GM19035 (cell line): ENCODE results near the gene PCDH7.

Experiments used
- ATAC-seq: cut with Tn5 transposase; IDR thresholded peaks from one replicate; pipeline ENCODE4 v1.9.1; 2021; ENCODE audit not compliant: unreplicated experiment

The PCDH7 gene, protein sequence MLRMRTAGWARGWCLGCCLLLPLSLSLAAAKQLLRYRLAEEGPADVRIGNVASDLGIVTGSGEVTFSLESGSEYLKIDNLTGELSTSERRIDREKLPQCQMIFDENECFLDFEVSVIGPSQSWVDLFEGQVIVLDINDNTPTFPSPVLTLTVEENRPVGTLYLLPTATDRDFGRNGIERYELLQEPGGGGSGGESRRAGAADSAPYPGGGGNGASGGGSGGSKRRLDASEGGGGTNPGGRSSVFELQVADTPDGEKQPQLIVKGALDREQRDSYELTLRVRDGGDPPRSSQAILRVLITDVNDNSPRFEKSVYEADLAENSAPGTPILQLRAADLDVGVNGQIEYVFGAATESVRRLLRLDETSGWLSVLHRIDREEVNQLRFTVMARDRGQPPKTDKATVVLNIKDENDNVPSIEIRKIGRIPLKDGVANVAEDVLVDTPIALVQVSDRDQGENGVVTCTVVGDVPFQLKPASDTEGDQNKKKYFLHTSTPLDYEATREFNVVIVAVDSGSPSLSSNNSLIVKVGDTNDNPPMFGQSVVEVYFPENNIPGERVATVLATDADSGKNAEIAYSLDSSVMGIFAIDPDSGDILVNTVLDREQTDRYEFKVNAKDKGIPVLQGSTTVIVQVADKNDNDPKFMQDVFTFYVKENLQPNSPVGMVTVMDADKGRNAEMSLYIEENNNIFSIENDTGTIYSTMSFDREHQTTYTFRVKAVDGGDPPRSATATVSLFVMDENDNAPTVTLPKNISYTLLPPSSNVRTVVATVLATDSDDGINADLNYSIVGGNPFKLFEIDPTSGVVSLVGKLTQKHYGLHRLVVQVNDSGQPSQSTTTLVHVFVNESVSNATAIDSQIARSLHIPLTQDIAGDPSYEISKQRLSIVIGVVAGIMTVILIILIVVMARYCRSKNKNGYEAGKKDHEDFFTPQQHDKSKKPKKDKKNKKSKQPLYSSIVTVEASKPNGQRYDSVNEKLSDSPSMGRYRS (N-terminal part only)

DNA sequence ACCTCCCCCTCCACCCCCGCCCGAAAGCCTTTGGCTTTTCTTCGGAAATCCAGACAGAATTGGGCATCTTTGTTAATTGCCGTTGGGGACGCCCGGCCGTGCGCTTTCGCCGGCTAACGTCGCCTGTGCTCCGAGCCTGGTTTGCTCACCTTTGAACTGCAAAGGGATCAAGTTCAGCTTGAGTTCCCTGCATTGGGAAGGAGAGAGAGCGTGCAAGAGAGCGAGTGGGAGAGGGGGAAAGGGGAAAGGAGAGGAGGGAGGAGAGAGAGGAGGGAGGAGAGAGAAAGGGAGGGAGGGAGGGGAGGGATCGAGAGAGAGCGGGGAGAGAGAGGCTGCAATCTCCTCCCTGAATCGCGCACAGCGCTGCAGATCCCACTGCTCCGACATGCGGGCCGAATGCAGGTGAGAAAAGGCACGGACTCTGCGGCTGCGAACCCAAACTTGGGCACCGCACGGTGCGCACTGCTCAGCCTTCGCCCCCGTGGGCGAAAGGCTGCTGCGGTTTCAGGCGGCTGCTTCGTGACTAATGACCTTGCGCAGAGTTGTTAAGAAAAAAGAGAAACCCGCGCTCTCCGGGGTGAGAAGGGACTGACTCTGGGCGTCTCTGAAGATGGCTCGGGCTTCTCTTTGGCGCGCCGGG, at the start of gene PCDH7:
TSS of gene PCDH7 (plus strand) at position 349 of the 640 bp plus-strand sequence. CDS start 1,054 bp downstream, outside the sequence.
- ATAC-seq: no peak

DNA sequence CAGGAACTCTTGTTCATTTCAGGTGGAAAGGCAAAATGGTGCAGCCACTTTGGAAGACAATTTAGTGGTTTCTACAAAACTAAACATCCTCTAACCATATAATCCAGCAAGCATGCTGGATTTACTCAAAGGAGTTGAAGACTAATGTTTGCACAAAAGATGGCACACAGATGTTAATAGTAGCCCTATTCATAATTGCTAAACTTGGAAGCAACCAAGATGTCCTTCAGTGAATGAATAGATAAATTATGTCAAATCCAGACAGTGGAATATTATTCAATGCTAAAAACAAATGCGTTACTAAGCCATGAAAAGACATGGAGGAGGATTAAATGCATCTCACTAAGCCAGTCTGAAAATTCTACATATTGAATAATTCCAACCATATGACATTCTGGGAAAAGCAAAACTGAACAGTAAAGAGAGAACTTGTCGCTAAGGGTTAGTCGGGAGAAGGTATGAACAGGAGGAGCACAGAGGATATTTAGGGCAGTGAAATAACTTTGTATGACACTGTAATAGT, 48.2 kb upstream of the PCDH7 start:
- no peak for ATAC-seq

DNA sequence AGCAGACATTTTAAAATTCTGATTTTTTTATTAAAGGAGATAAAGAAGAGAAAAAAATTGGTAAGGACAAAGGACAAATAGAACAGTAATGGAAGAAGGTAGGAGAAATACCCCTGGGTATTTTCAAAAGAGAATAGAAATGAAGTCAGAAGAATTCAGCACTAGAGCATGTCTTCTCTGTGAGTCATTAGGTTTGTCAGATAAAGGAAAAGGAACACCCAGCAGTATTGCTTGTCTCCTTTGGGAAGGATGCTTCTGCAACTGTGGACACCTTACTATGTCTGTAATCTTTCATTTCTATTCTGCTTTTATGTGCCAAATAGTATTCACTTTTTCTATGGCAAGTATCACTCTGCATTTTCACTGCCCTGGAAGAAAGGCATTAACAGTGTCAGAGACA, 24.0 kb upstream of the PCDH7 start:
- ATAC-seq: no peak

DNA sequence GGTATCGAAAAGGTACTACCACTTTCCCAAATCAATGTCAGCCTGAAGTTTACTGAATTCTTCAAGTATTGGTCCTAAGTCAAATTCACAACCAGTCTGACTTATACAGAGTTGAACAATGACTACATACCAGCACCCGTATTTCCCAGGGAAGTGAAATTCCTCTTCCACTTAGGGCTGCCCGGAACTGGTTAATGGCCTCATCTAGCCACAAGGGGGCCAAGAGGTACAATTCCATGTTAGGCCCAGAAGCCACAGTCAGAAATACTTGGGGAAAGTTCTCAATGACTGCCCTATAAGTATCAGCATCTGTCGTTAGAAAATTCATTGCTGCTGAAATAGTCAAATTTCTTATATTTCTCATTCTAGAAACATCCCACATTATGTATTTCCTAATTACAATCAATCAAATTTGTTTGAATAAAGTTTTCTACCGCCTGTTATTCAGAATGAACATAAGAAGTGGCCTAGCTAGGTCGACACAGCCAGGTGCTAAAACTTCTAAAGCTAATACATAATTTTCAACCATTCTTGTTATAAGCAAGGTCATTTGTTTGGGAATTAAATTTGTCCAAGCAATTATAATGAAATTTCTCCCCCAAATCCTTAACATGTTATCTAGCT, 5.6 kb upstream of the PCDH7 start:
- peak; percentile 49 for ATAC-seq

DNA sequence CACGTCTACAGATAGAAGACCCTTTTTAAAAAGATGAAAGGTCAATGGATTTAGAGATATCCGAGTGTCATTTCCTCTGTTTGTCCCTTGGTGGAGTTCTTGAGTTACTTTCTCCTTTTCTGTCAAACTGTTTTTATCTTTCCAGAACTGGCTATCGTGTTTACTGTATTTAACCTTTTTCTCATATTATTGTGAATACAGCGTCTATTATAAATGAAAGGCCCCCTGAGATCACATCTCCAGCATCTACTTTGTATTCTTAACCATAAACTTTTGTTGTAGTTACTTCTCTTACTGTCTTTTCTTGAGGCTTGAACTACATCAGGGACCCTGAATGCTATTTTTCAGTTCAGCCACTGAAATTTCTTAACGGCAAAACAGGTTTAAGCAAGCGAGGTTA, 4.0 kb upstream of the PCDH7 start:
- no peak for ATAC-seq

DNA sequence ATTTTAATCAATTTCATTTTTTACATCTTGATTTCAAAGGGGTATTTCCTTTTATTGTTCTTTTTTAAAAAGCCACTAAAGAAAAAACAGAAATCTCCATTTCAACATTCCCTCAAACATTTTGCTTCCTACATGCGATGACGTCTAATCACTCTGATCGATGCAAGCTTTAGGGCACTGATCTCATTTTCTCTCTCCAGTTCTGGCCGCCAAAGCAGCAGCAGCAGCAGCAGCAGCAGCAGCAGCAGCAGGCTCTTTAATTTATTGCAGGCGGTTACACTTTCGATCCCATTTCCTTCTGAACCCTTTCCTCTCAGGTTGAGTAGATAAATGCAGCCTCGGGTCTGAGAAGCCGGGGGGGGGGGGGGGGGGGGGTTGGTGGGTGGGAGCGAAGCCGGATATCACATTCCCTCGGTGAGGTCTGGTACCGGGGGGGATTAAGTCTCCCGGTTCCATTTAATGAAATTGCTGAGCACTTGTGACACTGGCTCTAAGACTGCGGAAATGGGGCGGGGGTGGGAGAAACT, 3.4 kb upstream of the PCDH7 start:
- no peak for ATAC-seq

DNA sequence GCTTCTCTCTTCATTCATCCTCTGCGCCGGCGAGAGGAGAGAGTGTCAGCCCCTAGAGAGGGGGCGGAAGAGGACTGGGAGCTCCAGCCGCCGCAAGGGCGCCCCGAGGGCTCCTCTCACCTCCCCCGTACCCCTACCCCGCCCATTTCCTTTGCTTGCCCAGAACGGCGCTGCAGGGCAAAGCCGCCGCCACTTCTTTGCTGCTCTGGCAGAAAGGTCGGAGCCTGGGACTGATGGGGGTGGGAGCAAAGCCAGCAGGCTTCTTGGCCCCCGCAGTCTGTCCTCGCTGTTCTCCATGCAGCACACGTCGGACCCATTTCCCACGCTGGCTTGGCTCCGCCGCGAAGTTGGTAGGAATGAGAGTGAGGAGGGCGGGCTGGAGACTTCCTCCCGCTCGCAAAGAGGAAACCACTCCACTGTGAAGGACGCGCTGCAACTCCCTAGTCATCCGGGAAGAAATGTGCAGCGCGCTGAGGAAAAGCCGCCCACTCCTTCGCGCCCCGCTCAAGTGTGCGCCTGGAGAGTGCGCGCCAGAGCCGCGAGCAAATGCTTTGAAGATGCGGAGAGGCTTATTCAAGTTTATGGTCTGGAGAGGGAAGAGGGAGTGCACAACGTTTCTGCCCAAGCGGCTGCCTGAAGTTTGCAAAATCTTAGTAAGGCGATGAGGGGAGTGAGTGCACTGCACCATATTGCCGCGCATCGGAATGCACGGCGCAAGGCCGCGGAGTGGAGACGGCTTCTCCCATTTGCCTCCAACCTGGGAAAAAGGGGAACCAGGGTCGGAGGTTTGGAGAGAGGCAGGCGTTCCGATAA, 2.8 kb upstream of the PCDH7 start:
- ATAC-seq: no peak

DNA sequence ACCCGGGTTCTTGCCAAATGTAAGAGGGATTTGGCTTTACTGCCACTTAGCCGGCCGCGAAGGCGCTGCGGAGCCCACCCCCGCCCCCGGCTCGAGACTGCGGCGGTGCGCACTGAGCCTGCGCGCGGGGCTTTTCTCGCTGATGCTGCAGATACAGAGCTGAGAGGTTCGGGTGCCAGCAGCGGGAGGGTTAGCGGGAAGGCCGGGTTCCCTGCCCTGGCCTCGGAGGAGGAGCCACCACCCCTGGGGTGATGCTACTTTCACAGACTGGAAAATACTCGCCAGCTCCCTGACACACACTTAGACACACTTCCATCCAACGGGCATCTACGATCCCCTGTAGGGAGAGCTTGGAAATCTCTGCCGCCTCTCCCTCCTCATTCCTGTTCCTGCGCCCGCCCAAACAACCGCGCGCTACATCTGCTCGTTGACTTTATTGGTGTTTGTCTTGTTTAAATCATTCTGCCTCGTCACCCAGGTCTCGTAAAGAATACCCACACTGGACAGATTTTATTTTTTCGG, 2.1 kb upstream of the PCDH7 start:
- ATAC-seq: no peak

DNA sequence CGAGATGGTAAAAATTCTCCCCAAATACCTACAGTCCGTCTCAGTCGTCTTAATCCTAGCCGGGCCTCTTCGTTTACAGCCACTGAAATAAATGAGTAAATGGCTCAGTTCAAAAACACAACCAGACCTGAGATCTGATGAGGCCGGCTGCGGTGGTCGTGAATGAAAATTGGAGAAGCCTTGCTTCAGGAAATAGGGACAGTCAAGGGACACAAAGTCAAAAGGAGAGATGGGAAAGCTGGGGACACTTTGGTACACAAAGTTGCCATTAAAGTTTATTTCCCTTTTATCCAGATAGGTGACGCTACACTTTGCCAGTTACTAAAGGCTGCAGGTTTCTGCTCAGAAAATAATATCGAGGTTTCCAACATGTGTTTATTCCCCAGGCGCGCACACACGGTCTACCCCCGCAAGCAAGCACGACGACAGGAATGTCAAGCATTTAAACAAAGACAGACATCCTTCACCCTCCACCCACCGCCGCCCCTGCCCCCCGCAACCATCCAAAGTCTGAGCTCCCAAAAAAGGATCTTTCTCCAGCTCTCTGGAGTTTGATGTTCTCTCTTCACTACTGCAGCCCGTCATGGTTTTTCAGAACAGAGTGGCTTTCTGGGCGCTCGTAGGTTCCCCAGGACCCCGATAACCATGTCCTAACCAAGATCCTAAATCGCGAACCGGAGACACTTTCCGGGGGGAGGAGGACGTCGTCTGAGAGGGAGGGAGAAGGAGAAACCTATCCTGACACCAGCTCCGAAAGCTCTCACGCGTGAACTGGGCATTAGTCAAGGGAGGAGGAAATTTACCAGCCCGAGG, 1.3 kb upstream of the PCDH7 start:
- ATAC-seq: no peak

DNA sequence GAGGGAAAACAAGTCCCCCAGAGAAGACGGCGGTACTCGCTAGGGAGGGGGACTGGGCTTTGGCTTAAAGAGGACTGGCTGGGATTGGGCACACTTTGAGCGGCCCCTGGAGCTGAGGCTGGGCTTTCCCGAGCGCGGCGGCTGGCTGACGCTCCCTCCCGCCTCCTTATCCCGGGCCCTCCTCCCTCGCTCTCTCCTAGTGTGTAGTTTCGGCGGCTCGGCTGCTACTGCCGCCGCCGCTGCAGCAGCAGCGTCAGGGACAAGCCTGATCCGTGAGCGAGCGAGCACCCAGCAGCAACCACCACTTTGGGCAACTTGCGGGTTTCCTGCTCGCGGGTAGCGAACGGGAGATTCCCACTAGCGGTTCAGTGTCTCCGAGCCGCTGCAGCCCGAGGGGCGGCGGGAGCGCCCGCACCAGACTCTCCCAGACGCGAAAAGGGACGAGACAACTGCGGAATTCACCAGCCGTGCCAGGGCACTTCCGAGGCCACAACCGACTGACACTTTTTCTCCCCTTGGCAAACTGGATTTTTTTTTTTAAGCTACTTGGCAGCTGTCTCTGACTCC, 632 bp upstream of the PCDH7 start:
- ATAC-seq: no peak

DNA sequence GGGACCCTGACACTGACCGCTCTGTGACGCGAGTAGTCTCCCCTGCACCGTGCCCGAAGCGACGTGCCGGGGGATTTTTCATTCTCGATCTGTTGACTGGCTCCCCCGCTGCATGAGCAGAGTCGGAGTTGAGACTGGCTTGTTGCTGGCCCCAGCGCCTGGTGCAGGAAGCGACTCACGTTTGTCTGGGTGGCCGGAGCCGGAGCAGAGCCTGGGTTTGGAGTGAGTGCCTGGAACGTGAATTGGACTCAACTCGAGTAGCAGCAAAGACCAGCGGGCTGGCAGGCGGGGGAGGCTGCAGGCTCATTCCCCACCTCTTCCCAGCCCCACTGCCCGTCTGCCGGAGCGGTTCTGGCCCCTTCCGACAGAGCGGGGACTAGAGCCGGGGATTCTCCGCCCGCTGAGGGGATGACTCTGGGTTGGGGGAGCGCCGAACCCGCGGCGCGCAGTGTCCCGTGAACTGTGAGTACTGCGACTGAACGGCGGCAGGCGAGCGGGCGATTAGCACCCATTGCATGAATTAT, 554 bp downstream of the PCDH7 start:
- ATAC-seq: no peak

DNA sequence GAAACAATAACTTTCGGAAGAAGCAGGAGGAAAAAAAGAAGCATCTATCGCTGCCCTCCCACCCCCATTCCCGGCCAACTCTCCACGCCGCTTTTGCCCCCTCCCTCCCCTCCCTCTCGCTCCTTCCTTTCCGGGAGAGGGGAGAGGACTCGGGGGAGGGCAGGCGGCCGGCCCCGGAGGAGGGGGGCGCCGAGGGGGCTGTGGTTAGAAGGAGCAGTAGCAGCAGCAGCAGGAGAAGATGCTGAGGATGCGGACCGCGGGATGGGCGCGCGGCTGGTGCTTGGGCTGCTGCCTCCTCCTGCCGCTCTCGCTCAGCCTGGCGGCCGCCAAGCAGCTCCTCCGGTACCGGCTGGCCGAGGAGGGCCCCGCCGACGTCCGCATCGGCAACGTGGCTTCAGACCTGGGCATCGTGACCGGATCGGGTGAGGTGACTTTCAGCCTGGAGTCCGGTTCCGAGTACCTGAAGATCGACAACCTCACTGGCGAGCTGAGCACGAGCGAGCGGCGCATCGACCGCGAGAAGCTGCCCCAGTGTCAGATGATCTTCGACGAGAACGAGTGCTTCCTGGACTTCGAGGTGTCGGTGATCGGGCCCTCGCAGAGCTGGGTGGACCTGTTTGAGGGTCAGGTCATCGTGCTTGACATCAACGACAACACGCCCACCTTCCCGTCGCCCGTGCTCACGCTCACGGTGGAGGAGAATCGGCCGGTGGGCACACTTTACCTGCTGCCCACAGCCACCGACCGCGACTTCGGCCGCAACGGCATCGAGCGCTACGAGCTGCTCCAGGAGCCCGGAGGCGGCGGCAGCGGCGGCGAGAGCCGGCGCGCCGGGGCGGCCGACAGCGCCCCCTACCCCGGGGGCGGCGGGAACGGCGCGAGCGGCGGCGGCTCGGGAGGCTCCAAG, 1.3 kb downstream of the PCDH7 start:
- no peak for ATAC-seq

DNA sequence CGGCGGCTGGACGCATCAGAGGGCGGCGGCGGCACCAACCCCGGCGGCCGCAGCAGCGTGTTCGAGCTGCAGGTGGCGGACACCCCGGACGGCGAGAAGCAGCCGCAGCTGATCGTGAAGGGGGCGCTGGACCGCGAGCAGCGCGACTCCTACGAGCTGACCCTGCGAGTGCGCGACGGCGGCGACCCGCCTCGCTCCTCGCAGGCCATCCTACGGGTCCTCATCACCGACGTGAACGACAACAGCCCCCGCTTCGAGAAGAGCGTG, 1.9 kb downstream of the PCDH7 start:
- no peak for ATAC-seq

DNA sequence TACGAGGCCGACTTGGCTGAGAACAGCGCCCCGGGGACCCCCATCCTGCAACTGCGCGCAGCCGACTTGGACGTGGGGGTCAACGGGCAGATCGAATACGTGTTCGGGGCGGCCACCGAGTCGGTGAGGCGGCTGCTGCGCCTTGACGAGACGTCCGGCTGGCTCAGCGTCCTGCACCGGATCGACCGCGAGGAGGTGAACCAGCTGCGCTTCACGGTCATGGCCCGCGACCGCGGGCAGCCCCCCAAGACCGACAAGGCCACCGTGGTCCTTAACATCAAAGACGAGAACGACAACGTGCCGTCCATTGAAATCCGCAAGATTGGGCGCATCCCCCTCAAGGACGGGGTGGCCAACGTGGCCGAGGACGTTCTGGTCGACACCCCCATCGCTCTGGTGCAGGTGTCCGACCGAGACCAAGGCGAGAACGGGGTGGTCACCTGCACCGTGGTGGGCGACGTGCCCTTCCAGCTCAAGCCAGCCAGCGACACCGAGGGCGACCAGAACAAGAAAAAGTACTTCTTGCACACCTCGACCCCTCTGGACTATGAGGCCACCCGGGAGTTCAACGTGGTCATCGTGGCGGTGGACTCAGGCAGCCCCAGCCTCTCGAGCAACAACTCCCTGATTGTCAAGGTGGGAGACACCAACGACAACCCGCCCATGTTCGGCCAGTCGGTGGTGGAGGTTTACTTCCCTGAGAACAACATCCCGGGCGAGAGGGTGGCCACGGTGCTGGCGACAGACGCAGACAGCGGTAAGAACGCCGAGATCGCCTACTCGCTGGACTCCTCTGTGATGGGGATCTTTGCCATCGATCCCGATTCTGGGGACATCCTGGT, 2.4 kb downstream of the PCDH7 start:
- ATAC-seq: no peak

DNA sequence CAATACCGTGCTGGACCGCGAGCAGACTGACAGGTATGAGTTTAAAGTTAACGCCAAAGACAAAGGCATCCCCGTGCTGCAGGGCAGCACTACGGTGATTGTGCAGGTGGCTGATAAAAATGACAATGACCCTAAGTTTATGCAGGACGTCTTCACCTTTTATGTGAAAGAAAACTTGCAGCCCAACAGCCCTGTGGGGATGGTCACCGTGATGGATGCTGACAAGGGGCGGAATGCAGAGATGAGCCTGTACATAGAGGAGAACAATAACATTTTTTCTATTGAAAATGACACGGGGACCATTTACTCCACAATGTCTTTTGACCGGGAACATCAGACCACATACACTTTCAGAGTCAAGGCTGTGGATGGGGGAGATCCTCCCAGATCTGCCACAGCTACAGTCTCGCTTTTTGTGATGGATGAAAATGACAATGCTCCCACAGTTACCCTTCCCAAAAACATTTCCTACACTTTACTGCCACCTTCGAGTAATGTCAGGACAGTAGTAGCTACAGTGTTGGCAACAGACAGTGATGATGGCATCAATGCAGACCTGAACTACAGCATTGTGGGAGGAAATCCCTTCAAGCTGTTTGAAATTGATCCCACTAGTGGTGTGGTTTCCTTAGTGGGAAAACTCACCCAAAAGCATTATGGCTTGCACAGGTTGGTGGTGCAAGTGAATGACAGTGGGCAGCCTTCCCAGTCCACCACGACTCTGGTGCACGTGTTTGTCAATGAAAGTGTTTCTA, 3.2 kb downstream of the PCDH7 start:
- no peak for ATAC-seq

DNA sequence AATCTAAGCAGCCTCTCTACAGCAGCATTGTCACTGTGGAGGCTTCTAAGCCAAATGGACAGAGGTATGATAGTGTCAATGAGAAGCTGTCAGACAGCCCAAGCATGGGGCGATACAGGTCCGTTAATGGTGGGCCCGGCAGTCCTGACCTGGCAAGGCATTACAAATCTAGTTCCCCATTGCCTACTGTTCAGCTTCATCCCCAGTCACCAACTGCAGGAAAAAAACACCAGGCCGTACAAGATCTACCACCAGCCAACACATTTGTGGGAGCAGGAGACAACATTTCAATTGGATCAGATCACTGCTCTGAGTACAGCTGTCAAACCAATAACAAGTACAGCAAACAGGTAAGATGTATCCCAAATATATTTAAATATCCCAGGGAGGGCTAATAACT, 4.1 kb downstream of the PCDH7 start:
- ATAC-seq: no peak
